PC-3 (cell line): Measurements from ENCODE around the gene VIM.

ENCODE experiments used
- CTCF ChIP-seq: fragments of 300-600 bp; sonication (generic); conservative IDR thresholded peaks from 2 replicates; pipeline ENCODE4 v1.5.1; 2017; ENCODE audit warnings: antibody characterized with exemption, low read depth, mild to moderate bottlenecking, low read length
- EZH2 ChIP-seq: fragments of 300-600 bp; sonication (generic); IDR thresholded peaks from one replicate; pipeline ENCODE4 v1.6.1; 2017; ENCODE audit warnings: antibody characterized with exemption, mild to moderate bottlenecking, low read length; ENCODE audit not compliant: unreplicated experiment
- EZH2phosphoT487 ChIP-seq: fragments of 300-600 bp; sonication (generic); IDR thresholded peaks from 2 replicates; pipeline ENCODE4 v1.6.1; 2018; ENCODE audit warnings: mild to moderate bottlenecking, antibody characterized with exemption, low read length, borderline replicate concordance

- TF ChIP-seq CTCF (no peak), EZH2phosphoT487 (no peak), EZH2 (no peak)
These were observed 50.7 kb downstream of the VIM start for GRCh38 chr10:17278607-17279240.
